NOMO-1 (cell line): ENCODE data around the gene TANK.
A peak's percentile ranks its signal among the peaks of the same experiment; 100 is the strongest.
"Not testable (repeated sequence)": the region's sequence is repeated elsewhere in the genome, so short reads cannot be mapped to it uniquely, and the experiment has no call there.

ENCODE experiments used
- DNase-seq, 2 experiments: peaks; one replicate each; lab custom pipeline; 2025; ENCODE audit not compliant: unreplicated experiment in 2 of 2; lab: John Stamatoyannopoulos, UW

TANK gene

DNA sequence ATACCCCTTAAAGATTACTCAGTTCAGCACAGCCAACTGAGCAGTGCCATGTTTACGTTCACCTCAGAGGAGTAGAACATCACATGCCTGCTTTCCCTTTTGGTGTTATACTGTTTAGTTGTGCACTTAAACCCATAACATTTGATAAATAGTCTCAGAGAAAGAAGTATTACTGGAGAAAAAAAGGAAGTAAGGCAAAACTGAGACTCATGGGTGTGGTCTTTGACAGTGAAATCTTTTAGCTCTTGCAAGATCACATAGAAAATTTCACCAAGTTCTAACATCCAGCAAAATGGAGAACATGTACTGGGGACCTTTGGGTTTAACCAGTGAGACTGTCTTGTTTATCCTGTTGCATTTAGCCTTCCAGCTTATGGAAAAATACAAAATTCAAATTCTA is 5.6 kb downstream of the TANK start:
- peak; percentile 57 to 96 for DNase-seq

DNA sequence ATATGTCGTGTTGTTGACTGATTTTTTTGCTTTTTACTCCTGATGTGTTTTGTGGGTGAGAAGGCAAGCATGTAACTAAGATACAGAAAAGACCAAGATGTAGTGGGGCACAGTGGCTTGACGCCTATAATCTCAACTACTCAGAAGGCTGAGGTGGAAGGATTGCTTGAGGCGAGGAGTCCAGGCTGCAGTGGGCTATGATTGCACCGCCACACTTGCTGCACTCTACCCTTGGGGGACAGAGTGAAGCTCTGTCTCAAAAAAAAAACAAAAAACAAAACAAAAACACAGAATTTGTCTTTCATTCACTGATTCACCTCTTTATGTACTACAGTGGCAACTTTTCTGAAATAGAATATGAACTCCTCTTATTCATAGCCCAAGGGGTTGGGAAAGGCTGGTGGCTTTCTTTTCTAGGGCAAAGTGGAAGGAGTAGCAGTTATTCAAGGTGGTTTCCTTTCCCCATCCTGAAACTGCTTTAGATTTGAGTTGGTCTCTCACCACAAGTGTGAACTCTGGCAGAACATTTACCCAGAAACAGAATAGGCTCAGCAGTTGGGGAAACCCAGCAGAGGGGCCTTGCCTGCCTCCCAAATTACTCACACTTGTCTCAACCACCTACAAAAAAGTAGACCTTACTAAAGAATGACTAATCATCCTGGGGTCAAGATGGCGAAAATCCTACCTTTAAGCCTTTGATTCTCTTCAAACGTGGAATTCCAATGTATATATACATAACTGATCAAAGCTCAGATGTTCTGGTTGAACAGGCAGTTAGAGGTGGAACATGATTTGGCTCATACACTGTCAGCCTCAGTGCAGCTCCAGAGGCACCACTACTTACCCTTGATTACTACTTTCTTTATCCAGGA is 6.5 kb downstream of the TANK start:
- no peak for DNase-seq

DNA sequence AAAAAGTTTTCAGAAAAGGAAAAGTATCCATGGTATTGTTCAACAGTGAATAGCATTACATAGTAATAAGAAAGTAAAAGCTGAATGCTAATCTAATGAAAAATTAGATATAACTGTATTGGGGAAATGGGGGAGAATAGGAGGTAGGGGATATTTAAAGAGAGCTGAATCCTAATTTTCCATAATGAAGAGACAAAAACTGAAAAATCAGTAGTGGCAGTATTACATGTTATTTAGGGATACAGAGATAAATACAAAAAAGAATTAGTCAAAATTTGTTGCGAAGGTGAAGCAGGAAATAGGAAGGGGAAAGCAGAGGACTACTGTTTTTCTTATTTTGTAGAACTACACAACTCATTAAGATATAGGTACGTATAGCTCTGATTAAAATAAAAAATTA is 9.1 kb downstream of the TANK start:
- DNase-seq: no peak

DNA sequence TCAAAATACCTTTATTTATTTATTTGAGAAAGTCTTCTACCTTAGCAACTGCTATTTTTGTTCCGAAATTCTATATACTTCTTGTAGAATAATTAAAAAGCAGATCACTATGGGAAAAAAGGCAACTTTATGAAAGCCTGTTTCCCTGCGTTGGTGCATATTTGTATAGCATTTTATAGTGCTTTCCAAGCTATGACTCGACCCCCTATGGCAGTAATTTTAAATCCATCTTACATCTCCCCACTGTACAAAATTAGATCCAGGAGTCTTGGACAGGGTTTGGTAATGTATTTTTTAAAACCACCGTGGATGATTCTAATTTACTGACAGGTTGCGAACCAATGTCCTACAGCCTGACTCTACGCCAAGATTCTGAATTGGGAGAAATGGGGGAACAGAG is 10.1 kb downstream of the TANK start:
- DNase-seq: no peak

DNA sequence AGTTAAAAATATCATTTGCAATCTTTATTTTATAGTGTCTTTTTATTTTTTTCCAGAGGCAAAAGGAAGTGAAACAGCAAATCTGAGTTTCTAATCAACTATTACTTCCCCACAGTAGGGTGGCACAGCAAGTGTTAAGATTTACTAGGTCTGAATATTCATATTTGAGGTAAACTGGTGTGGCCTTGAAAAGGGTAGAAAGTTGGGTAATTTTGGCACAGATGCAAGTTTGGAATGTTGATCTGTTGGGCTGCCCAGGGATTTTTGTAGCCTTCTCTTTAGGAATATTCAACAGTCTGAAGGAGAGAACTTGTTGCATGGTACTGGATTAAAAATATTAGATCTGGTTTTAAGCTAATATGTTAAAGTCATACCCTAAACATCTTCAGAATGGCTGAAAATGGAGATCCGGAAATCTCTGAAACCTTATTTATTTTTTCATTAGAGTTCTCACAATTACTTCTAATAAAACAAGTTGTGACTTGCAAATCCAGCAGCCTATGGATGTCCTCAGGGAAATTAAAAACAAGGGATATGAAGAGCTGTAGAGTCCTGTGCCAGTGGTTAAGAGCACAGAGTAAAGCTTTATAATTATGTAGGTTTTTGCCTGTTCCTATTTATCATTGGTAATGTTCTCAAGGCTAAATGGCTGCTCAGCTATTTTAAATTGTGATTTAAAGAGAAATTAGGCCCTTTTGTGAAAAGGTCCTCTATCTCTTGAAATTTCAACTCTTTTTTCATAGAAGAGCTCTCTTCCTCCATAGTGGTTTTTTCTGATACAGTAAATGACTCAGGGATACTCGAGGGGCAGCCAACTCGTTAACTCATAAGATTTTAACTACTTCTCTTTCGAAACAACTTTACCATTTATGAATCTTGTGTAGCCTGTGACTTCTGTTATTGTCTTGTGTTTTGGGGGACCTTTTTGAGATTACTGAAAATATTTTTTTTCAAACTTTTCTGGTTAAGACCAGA is 11.0 kb downstream of the TANK start:
- DNase-seq: peak; percentile 51 to 94

DNA sequence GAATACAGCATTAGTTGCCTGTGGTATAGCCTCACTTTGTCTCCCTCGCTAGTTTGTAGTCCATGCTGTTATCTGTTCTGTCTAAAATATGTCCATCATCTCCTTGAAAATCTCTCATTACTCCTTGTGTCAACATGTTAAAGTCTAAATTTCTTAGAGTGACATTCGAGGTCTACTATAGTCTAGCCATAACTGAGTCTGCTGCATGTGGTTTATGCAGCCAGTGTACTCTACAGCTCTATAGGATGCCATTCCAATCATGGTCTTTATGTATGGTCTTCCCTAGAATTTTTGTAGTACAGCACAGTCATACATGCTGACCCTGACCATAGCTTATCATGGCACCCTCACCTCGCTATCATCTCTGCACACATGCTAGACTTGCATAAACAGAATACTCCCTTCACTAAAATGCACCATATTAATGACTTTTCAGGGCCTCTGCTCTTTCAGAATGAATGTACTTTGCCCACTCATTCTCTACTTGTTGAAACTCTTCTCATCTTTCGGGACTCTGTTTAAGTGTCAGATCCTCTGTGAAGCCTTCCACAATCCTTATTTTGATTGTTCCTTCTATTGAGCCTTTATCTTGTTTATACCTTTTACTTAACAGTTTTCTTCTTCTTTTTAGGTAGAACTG is 12.8 kb downstream of the TANK start:
- DNase-seq: no peak

DNA sequence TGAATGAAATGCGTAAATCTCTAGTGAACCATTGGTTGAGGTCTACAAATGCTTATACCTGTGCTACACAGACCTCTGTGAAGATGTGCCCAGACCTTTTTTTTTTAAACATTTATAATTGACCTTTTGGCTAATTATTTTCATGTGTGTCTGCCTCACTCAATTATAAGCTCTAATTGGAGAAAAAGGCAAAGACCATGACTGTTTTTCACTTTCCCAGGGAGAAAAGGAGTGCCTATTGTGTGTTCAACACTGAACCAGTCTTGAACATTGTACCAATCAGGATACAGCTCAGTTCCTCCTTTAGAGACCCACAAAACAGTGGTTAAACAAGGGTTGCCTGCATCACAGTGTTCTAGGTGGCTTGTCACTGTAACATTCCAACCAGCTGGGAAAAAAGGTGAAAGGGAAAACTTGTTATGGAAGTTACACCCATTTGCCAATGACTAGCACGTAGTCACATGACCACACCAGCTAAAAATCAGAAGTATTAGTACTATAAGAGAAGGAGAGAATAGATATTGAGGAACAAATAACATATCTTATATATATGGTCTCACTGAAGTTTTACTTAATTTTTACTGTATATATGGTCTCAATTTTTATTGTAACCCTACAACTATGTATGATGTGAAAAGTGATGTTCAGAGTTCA is 13.4 kb downstream of the TANK start:
- no peak for DNase-seq

DNA sequence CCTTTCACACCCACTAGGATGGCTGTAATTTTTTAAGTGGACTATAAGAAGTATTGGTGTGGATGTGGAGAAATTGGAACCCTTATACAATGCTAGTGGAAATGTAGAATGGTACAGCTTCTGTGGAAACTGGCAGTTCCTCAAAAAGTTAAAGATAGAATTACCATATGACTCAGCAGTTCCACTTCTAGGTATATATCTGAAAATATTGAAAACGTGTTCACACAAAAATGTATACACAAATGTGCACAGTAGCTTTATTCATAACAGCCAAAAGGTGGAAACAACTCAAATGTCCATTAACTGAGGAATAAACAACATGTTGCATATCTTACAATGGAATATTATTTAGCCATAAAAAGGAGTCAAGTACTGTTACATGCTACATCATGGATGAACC is 17.7 kb downstream of the TANK start:
- peak in 1 of 2 experiments; percentile 64 for DNase-seq

DNA sequence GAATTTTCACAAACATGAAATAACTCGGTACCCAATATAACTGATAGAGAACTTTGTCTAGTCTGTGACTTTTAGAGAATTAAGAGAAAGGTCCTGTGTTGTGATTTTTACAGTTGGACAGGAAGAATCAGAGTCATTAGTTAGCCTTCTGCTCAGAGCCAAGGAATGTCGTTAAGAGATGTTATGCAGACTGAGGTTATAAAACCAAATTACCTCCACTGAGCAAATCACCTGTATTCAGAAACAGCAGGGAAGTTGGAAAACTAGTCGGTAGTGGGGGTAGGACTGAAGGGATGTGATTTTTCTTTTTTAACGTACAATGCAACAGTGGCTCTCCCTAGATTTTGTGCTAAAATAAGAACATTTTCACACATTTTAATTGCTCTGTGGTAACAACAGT is 18.5 kb downstream of the TANK start:
- no peak for DNase-seq

DNA sequence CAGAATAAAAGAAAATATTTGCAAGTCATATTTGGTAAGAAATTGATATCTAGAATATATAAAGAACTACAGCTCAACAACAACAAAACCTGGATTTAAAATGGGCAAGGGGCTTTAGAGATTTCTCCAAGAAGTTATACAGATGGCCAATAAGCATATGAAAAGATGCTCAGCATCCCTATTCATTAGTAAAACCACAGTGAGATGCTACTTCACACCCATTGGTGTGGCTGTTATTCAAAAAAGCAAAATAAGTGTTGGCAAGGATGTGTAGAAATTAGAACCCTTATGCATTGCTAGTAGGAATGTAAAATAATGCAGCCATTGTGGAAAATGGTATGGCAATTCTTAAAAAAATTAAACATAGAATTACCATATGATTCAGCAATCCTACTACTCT is 29.8 kb downstream of the TANK start:
- no peak for DNase-seq

DNA sequence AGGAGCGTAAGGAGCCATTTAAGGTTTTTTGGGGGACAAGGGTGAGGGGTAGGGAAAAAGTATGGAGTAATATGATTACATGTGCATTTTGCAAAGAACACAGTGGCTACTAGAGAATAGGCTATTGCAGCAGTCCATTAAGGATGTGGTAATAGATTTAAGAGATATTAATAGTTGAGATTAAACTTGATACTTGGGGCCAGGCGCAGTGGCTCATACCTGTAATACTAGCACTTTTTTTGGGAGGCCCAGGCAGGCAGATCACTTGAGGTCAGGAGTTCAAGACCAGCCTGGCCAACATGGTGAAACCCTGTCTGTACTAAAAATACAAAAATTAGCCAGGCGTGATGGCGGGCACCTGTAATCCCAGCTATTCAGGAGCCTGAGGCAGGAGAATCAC is 35.4 kb downstream of the TANK start:
- not testable (repeated sequence) for DNase-seq

DNA sequence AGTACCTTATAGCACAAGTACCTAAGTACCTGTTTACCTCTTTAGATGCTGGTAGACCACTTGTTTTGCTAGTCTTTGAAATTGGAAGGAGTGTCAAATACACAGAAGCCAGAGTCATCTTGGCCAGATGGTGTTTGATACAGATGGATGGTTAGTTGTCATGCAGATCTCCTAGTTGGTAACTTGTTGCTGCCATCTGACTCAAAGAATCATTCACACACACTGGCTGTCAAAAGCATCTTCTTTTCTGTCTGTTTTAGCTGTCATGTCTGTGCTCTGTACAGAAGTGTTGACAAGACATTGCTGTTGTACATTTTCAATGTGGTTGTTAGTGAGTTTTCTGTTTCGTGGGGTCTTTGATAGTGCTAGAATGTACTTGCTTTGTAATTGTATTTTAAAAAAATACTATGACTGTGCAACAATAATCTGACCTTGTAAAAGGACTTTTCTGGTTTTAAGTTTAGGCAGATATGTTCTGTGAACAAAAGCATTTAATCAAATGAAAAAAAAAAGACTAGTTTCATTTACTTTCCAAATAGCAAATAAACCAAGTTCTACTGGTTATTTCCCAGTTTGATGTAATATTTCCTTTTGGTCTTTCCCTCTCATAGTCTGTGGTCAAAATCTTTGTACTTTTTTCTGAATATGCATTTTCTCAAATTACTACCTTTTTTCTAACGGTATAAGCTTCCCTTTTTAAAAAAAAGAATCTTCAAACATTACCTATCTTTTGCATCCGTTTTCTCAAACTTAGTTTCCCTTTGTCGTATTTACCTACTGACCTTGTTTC is 39.9 kb downstream of the TANK start:
- DNase-seq: no peak

DNA sequence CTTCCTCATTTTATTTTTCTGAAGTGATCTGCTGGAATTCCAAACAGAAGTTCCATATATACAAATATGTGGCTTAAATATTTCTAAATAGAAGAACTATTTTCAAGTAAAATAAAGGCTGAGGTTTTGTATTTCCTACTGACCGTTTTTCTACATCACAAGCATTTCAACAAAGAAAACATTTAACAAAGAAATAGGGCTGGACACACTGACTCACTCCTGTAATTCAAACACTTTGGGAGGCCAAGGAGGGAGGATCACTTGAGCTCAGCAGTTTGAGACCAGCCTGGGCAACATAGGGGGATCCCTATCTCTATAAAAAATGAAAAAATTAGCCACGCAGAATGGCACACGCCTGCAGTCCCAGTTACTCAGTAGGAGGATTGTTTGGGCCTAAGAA is 44.6 kb downstream of the TANK start:
- DNase-seq: no peak

DNA sequence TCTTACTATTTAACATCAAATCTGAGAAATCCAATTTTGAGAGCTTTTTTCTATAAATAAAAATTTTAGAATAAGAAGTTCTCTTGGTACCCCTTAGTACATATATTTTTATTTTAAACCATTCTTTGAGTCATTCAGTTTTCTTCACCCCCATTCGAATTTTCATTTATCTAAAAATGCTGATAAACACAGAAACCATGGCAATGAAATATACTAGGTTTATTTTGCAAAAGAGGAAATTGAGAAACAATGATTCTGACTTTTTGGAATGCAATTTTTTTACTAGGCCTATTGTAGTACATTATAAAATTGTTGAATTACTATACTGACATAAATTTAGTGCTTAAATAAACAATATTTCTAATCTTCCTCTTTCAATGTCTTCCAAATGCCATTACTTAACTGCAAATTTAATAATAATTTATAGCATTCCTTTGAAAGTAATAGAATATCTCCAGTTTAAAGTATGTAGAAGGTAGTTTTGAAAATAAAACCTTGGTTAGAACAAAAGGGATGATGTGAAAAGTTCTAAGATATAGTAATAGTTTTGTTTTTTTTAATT is 46.3 kb downstream of the TANK start:
- peak; percentile 15 to 60 for DNase-seq

DNA sequence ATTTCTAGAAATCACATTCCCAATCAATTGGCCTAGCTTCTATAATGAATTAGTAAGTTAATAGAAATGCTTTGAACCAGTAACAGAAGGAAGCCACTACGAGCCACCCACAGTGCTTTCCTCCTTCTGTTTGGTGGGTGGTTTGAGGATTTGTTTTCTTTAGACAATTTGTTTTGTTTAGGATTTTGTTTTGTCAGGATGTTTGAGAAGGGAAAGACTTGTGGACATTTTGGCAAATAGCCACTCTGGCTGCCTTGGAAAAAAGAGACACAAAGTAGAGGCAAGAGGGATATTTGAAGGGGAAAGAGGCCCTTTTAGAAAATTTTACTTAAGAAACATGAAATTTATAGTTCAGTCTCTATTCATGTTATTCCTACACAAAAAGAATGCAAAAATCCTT is 47.7 kb downstream of the TANK start:
- DNase-seq: no peak

DNA sequence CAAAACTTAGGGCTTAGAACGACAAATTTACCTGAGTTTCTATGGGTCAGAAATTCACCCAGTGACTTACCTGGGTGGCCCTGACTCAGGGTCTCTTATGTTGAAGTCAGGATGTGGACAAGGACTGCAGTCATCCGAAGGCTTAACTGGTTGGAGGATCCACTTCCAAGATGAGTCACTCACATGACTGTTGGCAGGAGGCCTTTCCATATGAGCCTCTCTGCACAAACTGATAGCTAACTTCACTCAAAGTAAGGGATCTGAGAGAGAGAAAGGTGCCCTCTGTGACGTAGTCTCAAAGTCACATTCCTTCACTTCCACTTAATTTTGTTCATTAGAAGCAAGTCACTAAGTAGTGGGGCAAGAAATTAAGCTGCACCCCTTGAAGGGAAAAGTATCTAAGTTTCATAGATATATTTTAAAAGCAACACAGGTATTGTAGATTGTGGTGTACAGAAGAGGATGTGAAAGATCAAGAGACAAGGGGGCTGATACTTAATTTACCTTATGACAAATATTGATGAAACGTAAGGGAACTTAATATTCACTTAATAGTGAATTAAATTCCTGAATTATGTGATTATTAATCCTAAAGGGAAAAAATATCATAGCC is 48.4 kb downstream of the TANK start:
- DNase-seq: no peak

DNA sequence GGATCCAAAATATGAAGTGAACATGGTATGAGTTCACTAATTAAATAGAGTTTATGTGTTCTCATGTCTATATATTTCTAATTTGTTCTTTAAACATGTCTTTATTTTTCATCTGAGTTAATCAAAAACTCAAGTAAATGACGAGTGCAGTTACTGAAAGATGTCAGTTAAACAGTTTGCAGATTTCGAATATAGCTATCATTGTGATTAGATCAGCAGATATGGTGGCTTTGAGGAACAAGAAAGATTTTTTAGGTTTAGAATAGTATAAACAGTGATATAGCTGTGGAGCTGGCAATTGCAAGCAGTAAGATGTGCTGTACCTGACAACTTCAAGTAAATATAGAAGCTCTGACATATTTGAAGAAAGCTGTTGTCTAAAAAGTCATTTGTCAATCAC is 49.7 kb downstream of the TANK start:
- no peak for DNase-seq

DNA sequence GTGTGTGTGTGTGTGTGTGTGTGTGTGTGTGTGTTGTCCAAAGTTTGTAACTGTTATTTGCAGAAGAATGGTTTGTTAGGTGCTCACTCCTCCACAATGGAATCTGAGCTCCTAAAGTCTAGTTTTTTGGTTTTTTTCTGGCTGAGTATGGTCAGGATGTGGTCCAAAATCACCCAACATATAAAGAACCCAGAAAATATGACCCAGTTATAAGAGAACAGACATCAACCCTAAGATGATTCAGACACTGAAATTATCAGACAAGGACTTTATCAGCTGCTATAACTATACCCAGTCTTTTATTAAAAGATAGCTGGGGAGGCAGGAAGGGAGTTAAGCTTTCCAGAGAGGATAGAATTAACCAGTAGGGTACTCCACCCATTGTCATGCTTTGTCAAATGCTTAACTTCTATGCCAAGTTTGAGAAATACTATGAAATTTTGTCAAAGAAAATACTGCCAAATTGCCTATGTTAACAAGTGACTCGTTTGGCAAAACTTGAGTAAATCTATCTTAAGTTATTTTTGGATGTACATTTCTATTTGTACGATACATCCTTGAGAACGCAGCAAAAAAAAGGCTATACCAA is 57.5 kb downstream of the TANK start:
- DNase-seq: no peak

DNA sequence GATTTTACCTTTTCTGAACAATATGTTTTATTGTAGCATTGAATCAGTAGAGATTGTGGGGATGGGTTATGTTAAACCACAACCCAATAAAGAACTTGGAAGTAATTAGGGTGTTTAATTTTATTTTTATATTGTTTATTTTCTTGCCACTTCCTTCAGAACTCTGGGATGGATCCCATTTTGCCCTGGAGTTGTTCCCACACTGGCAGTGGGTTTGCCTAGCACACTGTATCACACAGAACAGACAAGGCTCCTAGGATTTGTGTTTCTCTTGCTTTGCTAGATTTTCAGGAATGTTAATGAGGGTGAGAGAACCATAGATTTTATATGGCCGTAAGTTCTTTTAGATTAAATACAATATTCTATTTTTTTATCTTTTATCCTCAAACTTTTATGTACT is 59.0 kb downstream of the TANK start:
- no peak for DNase-seq
